ENCODE data around the gene NOP53.
"Not testable (repeated sequence)": the region's sequence is repeated elsewhere in the genome, so short reads cannot be mapped to it uniquely, and the experiment has no call there.

Gene NOP53

GRCh38 chr19:47776568-47776967 lies 31.2 kb downstream of the NOP53 start:
- Histone ChIP-seq H3K4me2 (ENCODE audit: insufficient read depth, low read length) (no peak overlapping the region), H3K27me3 (ENCODE audit: insufficient read depth, low read length, poor library complexity) (no peaks in the 10 kb centered on the region), H3K79me2 (ENCODE audit: insufficient read depth, low read length) (peaks cover 16% of the 10 kb centered on the region), H3K9ac (ENCODE audit: low read depth, low read length) (no peak overlapping the region), H3K36me3 (ENCODE audit: insufficient read depth, low read length) (peaks cover 9% of the 10 kb centered on the region), H2AFZ (ENCODE audit: low read depth, low read length) (no peak overlapping the region), H3K9me3 (ENCODE audit: insufficient read depth, low read length, severe bottlenecking) (no peaks in the 10 kb centered on the region), H4K20me1 (ENCODE audit: insufficient read depth, low read length) (peaks cover 3% of the 10 kb centered on the region), H3K4me3 (ENCODE audit: low read depth in 1 of 2, low read length in 2 of 2) (no peak overlapping the region), H3K27ac (ENCODE audit: low read length) (no peak overlapping the region), H3K4me1 (ENCODE audit: insufficient read depth, low read length) (peaks cover 26% of the 10 kb centered on the region)
- TF ChIP-seq EZH2 (IDR thresholded peaks at IDR 0.05; ENCODE audit: borderline replicate concordance, low read depth, low read length, severe bottlenecking) (no peak), CTCF (IDR thresholded peaks at IDR 0.05; ENCODE audit: borderline replicate concordance, extremely low read depth, low read length, poor library complexity, severe bottlenecking) (no peak)
- no peak for ATAC-seq (ENCODE audit: insufficient read depth, low read depth)
- DNase-seq = no peak

GRCh38 chr19:47777245-47778048 lies 32.1 kb downstream of the NOP53 start:
- H3K9me3 ChIP-seq (ENCODE audit: insufficient read depth, low read length, severe bottlenecking); DNase-seq; ATAC-seq (ENCODE audit: insufficient read depth, low read depth); H3K27me3 ChIP-seq (ENCODE audit: insufficient read depth, low read length, poor library complexity); H4K20me1 ChIP-seq (ENCODE audit: insufficient read depth, low read length): not testable (repeated sequence)
- Histone ChIP-seq H3K27ac (ENCODE audit: low read length) (peak overlapping the region; percentile 89), H3K79me2 (ENCODE audit: insufficient read depth, low read length) (peaks cover 16% of the 10 kb centered on the region), H3K9ac (ENCODE audit: low read depth, low read length) (peak overlapping the region; percentile 70), H2AFZ (ENCODE audit: low read depth, low read length) (peak overlapping the region; percentile 100), H3K4me1 (ENCODE audit: insufficient read depth, low read length) (peaks cover 26% of the 10 kb centered on the region), H3K4me3 (ENCODE audit: low read depth in 1 of 2, low read length in 2 of 2) (peak overlapping the region; percentile 67 to 85; a peak in 3 of 4 replicates), H3K4me2 (ENCODE audit: insufficient read depth, low read length) (peak overlapping the region; percentile 88), H3K36me3 (ENCODE audit: insufficient read depth, low read length) (peaks cover 12% of the 10 kb centered on the region)

GRCh38 chr19:47778049-47778953 lies 33.0 kb downstream of the NOP53 start, which contains the start of gene SELENOW:
Gene SELENOW (plus strand): TSS chr19:47778703. CDS start chr19:47778786, 83 bp downstream.
- peak within 1 kb of the TSS; percentile 89 for H3K27ac ChIP-seq (ENCODE audit: low read length)

More at GRCh38 chr19:47778049-47778953, 33.0 kb downstream of the NOP53 start, which contains the start of gene SELENOW:
- H2AFZ ChIP-seq (ENCODE audit: low read depth, low read length) = peak within 1 kb of the TSS; percentile 100
- TF ChIP-seq CTCF (IDR thresholded peaks at IDR 0.05; ENCODE audit: borderline replicate concordance, extremely low read depth, low read length, poor library complexity, severe bottlenecking) = no peak
- peak within 1 kb of the TSS; percentile 70 for H3K9ac ChIP-seq (ENCODE audit: low read depth, low read length)
- H3K79me2 ChIP-seq (ENCODE audit: insufficient read depth, low read length) = peaks cover 16% of the 10 kb centered on the region
- H3K4me1 ChIP-seq (ENCODE audit: insufficient read depth, low read length) = peaks cover 26% of the 10 kb centered on the region
- H4K20me1 ChIP-seq (ENCODE audit: insufficient read depth, low read length) = peaks cover 7% of the 10 kb centered on the region
- DNase-seq (peak; percentile 78), ATAC-seq (ENCODE audit: insufficient read depth, low read depth) (peak; percentile 93)
- peak within 1 kb of the TSS; percentile 88 for H3K4me2 ChIP-seq (ENCODE audit: insufficient read depth, low read length)
- H3K36me3 ChIP-seq (ENCODE audit: insufficient read depth, low read length) = peaks cover 12% of the 10 kb centered on the region
- no peaks in the 10 kb centered on the region for H3K27me3 ChIP-seq (ENCODE audit: insufficient read depth, low read length, poor library complexity)
- H3K9me3 ChIP-seq (ENCODE audit: insufficient read depth, low read length, severe bottlenecking) = no peaks in the 10 kb centered on the region
- H3K4me3 ChIP-seq (ENCODE audit: low read depth in 1 of 2, low read length in 2 of 2) = peak within 1 kb of the TSS; percentile 67 to 85
